Cerebellar cortex (tissue), 1 donor: Measurements from ENCODE around the gene OOSP3.
"Not testable (repeated sequence)": the region's sequence is repeated elsewhere in the genome, so short reads cannot be mapped to it uniquely, and the experiment has no call there.

Source experiments
- DNase-seq: peaks from one replicate; pipeline ENCODE4 v3.0.0-alpha.2; 2015; ENCODE audit warnings: low spot score

OOSP3 gene

DNA sequence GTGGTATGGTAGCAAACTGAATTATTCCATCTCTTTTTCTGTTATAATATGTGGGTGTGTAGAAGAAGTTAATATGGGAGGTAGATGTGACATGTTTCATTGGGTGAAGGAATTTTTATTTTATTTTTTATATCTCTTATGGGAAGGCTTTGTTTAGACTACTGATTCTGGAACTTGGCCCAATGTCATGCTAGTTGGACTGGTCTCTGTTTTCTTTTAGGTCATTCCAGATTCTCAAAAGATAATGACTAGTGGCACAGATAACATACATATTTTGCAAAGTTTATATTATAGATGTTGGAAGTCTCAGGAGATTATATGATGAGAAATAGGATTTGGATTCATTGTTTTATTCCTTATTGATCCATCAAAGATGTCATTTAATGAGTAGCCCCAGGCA, 1.3 kb upstream of the OOSP3 start:
- no peak for DNase-seq

DNA sequence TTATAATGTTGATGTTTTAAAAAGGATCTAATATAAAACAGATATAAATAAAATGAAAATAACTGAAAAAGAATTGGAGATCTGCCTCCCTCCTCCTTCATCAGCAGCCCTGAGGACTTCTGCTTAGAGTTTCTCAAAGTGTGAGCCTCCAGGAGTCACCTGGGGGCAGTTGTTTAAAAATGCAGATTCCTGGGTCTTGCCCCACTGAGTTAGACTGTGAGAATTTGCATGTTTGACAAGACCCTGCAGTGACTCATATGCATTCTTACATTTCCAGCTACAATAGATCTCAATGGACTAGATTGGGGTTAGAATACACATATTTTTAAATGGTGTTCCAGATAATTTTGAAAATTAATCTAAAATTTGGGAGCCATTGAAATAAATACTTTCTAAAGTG, 798 bp upstream of the OOSP3 start:
- DNase-seq = no peak

GRCh38 chr11:59879567-59879966, 985 bp downstream of the OOSP3 start:
- no peak for DNase-seq

GRCh38 chr11:59883597-59883996, 5.0 kb downstream of the OOSP3 start:
- no peak for DNase-seq

DNA sequence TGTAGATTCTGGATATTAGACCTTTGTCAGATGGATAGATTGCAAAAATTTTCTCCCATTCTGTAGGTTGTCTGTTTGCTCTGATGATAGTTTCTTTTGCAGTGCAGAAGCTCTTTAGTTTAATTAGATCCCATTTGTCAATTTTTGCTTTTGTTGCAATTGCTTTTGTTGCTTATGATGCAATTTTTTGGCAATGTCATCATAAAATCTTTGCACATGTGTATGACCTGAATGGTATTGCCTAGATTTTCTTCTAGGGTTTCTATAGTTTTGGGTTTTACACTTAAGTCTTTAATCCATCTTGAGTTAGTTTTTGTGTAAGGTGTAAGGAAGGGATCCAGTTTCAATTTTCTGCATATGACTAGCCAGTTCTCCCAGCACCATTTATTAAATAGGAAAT, 8.6 kb downstream of the OOSP3 start:
- DNase-seq = not testable (repeated sequence)

DNA sequence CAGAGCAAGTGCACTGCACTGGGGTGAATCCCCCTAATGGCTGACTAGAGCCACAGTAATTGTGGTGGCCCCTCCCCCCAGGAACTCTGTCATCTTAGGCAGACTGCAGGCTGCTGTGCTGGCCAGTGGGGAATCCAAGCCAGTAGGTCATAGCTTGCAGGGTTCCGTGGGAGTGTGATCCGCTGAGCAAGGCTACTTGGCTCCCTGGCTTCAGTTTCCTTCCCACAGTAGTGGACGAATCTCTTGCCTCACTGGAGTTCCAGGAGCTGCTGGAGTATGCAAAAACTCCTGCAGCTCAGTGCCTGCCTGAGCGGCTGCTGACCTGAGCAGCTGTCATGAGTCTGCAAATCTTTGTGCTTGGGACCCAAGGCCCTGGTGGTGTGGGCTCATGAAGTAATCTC, 13.2 kb downstream of the OOSP3 start:
- no peak for DNase-seq

- DNase-seq = no peak
Observed at GRCh38 chr11:59894616-59895015, 16.0 kb downstream of the OOSP3 start.

- DNase-seq = no peak
Observed at GRCh38 chr11:59898046-59898445, 19.5 kb downstream of the OOSP3 start.

- no peak for DNase-seq
Observed at GRCh38 chr11:59898650-59899049, 20.1 kb downstream of the OOSP3 start.

DNA sequence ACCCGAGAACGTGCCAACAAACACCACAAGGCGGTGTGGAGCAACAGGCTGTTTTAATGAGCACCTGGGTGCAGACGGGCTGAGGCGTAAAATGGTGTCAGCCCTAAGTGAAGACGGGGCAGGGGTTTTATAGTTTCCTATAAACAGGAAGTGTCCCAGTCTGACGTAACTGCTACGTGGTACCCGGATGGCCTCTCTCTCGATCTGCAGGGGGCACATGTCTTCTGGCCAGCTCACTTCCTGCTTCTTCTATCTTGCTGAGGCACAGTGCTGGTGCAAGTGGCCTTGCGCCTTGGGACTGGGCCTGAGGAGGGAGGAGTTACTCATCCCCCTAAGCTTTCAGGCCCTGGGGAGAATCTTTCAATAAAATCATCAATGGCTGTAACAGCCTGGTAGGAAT, 20.9 kb downstream of the OOSP3 start:
- no peak for DNase-seq

GRCh38 chr11:59900366-59901126, 22.0 kb downstream of the OOSP3 start:
- no peak for DNase-seq

DNA sequence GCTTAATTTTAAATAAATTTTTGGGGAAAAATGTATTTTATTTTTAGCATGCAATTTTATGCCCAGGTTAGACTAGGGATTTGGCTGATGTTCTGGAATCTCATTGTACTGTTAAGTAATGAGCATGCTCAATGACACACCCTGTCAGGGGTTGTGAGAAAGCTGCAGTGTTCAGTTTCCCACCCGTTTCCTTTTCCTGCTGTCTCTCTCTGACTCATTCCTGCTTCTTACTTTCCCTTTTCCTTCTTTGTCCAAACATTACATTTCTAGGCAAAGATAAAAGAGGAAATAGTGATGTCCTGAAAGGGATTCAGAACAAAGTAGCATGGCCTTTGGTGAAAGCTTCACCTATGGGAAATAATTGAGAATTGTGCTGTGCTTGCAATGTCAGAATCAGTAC, 22.7 kb downstream of the OOSP3 start:
- no peak for DNase-seq

DNA sequence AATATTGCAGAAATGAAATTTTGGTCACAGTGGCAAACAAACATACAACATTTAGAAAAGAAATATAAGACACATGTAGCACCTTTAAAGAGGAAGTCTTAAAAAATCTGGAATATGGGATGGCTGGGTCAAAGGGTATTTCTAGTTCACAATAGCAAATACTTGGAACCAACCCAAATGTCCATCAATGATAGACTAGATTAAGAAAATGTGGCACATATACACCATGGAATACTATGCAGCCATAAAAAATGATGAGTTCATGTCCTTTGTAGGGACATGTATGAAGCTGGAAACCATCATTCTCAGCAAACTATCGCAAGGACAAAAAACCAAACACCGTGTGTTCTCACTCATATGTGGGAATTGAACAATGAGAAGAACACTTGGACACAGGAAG, 25.0 kb downstream of the OOSP3 start:
- DNase-seq = not testable (repeated sequence)

DNA sequence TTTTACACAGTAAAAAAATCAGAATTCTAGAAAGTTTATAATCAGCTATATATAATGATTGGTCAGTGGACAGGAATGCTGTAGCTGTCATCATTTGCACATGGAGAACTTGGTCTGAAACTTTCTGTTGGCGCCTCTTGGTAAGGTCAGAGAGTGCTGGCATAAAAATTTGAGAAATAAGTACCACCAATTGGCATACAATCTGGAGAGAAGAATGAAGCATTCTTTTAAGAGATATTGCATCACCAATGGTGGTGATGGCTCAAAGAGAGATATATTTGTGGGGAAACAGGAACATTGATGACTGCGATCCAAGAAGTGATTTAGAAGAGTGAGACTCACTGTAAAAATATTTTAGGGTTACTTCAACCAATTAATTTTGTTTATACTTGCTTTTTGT, 39.9 kb downstream of the OOSP3 start:
- DNase-seq = no peak

DNA sequence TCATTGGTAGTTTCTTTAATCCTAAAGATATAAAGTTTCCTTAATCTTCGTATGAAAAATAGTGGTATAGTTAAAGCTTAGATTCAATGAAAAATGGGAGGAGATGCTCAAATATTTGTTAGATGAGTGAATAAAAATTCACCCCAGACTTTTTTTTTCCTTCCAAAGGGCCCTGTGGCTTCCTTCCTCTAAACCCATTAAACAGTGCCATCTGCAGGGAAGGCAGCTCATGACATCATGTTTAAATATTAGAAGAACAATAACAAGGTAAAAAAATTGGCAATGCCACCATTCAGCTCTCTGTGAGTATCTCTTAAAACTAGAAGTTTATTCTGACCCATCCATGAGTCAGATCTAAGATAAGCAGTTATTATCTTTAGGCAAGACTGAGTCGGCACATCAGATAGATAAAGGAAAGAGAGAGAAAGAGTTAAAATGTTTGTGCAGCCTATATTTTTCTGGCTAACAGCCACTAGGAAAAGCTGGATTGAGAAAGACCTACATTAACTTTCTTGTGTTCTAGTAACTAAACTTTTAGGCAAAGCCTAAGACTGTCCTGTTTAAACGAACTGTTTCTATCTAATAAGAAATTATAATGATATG, 40.5 kb downstream of the OOSP3 start:
- DNase-seq = peak; percentile 19

DNA sequence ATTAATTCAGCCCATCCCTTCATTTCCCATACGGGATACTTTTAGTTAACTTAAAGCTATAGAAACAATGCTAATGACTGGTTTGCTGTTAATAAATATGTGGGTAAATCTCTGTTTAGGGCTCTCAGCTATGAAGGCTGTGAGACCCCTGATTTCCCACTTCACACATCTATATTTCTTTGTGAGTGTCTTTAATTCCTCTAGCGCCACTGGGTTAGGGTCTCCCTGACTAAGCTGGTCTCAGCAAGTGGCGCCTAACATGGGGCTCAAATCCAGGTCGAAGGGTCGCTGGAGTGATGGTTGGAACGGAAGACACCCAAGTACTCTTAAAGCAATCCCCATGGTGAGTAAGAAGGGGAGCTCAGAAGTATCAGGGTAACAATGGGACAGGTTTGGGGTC, 45.2 kb downstream of the OOSP3 start:
- no peak for DNase-seq

- no peak for DNase-seq
Observed at GRCh38 chr11:59931688-59932087, 53.1 kb downstream of the OOSP3 start.

GRCh38 chr11:59938132-59938531, 59.5 kb downstream of the OOSP3 start, which contains the start of gene OOSP1:
Gene OOSP1, plus strand, starts transcription at chr11:59938432. Its CDS starts 23 bp downstream, at chr11:59938455.
- DNase-seq = no peak

- no peak for DNase-seq
Observed at GRCh38 chr11:59938718-59939117, 60.1 kb downstream of the OOSP3 start.

DNA sequence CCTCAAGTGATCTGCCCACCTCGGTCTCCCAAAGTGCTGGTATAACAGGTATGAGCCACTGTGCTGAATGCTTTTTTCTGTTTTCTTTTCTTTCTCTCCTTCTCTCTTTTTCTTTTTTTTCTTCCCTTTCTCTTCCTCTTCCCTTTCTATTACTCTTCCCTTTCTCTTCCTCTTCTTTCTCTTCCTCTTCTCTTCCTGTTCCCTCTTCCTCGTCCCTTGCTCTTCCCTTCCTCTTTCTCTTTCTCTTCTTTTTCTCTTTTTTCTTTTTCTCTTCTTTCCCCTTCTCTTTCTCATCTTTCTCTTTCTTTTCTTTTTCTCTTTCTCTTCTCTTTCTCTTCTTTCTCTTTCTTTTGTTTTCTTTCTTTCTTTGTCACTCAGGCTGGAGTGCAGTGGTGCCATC, 60.9 kb downstream of the OOSP3 start:
- no peak for DNase-seq

DNA sequence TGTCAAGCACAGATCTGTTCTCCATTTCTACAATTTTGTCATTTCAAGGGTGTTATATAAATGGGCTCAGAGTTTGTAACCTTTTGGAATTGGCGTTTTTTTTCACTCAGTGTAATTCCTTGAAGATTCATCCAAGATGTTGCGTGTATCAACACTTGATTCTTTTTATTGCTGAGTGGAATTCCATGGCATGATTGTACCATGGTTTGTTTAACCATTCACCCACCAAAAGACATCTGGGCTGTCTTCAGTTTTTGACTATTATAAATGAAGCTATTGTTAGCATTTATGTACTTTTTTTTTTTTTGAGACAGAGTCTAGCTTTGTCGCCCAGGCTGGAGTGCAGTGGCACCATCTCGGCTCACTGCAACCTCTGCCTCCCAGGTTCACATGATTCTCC, 62.5 kb downstream of the OOSP3 start:
- no peak for DNase-seq

- no peak for DNase-seq
Observed at GRCh38 chr11:59943997-59944714, 65.6 kb downstream of the OOSP3 start.

DNA sequence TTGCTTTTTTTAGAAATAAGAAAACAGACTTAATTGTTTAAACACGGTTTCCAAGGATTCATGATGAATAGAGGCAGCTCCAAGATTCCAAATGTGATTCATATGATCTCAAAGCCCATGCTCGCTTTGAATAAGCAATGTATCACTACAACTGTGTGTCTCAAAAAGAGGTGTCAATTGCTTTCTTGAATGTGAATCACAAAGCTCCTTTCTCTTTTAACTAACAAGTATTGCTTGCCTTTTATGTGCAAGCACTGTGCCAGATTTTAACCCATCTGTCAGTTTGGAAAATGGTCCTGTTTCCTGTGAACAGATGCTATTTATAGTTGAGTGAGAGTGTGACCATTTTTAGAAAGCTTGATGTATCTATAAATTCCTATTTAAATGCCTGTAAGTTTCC, 66.1 kb downstream of the OOSP3 start:
- DNase-seq = peak; percentile 48
